Measurements from ENCODE around the gene GRIK3.

Gene GRIK3

GRCh38 chr1:36751525-36751924, 282.8 kb downstream of the GRIK3 start:
- Histone ChIP-seq H3K9me2 (replicated peaks; ENCODE audit: control insufficient read depth, low read length) (no peaks in the 10 kb centered on the region), H4K20me1 (ENCODE audit: control insufficient read depth, insufficient read depth, low read depth, low read length) (no peaks in the 10 kb centered on the region), H3K79me2 (ENCODE audit: control insufficient read depth, low read length) (no peaks in the 10 kb centered on the region), H3K4me2 (ENCODE audit: low read length) (no peak overlapping the region), H3K9me3 (ENCODE audit: control insufficient read depth, insufficient read depth, low read length) (no peaks in the 10 kb centered on the region), H3F3A (ENCODE audit: control insufficient read depth, insufficient read depth) (no peaks in the 10 kb centered on the region), H3K36me3 (ENCODE audit: control insufficient read depth, low read length) (no peaks in the 10 kb centered on the region), H3K4me1 (ENCODE audit: control insufficient read depth, low read length) (no peaks in the 10 kb centered on the region), H3K27me3 (ENCODE audit: control insufficient read depth, low read length) (peaks cover 3% of the 10 kb centered on the region; the same call in 1 of the 2 replicates), H3K4me3 (ENCODE audit: low read length) (no peak overlapping the region), H3K27ac (ENCODE audit: low read depth, low read length) (no peak overlapping the region)
- TF ChIP-seq CTCF (IDR thresholded peaks at IDR 0.05; ENCODE audit: low read depth, low read length, poor library complexity, severe bottlenecking), result no peak
- no peak for TF ChIP-seq EZH2phosphoT487 (IDR thresholded peaks at IDR 0.05; ENCODE audit: borderline replicate concordance, low read length)

GRCh38 chr1:36748466-36748865, 285.8 kb downstream of the GRIK3 start:
- no peak overlapping the region for H3K27ac ChIP-seq (ENCODE audit: low read depth, low read length)
- H3K4me3 ChIP-seq (ENCODE audit: low read length), result no peak overlapping the region
- no peak for TF ChIP-seq CTCF (IDR thresholded peaks at IDR 0.05; ENCODE audit: low read depth, low read length, poor library complexity, severe bottlenecking)
- TF ChIP-seq EZH2phosphoT487 (IDR thresholded peaks at IDR 0.05; ENCODE audit: borderline replicate concordance, low read length), result no peak
- H3K27me3 ChIP-seq (ENCODE audit: control insufficient read depth, low read length), result peaks cover 3% of the 10 kb centered on the region; the same call in 1 of the 2 replicates
- no peaks in the 10 kb centered on the region for H4K20me1 ChIP-seq (ENCODE audit: control insufficient read depth, insufficient read depth, low read depth, low read length)
- no peaks in the 10 kb centered on the region for H3K9me3 ChIP-seq (ENCODE audit: control insufficient read depth, insufficient read depth, low read length)
- H3K9me2 ChIP-seq (replicated peaks; ENCODE audit: control insufficient read depth, low read length), result no peaks in the 10 kb centered on the region
- no peaks in the 10 kb centered on the region for H3K4me1 ChIP-seq (ENCODE audit: control insufficient read depth, low read length)
- H3K4me2 ChIP-seq (ENCODE audit: low read length), result no peak overlapping the region
- no peaks in the 10 kb centered on the region for H3F3A ChIP-seq (ENCODE audit: control insufficient read depth, insufficient read depth)
- H3K79me2 ChIP-seq (ENCODE audit: control insufficient read depth, low read length), result no peaks in the 10 kb centered on the region
- H3K36me3 ChIP-seq (ENCODE audit: control insufficient read depth, low read length), result no peaks in the 10 kb centered on the region

Measured in DOHH2 (cell line).